HG03575 (cell line): ENCODE measurements around the gene UCK2.

Source experiments
- ATAC-seq: cut with Tn5 transposase; IDR thresholded peaks from one replicate; pipeline ENCODE4 v1.9.1; 2021; ENCODE audit not compliant: unreplicated experiment, insufficient number of reproducible peaks, low FRiP score; ENCODE audit errors: extremely low read depth

Gene UCK2

GRCh38 chr1:165892935-165893334 is 65.5 kb downstream of the UCK2 start:
- ATAC-seq, result no peak

GRCh38 chr1:165893507-165893906 is 66.1 kb downstream of the UCK2 start:
- no peak for ATAC-seq

GRCh38 chr1:165894591-165894990 is 67.2 kb downstream of the UCK2 start:
- no peak for ATAC-seq

- ATAC-seq, result no peak
Observed at GRCh38 chr1:165895451-165895871, 68.0 kb downstream of the UCK2 start.

- no peak for ATAC-seq
Observed at GRCh38 chr1:165896277-165896676, 68.9 kb downstream of the UCK2 start.

- ATAC-seq, result no peak
Observed at GRCh38 chr1:165897326-165898303, 70.2 kb downstream of the UCK2 start.

- no peak for ATAC-seq
Observed at GRCh38 chr1:165898837-165899236, 71.4 kb downstream of the UCK2 start.

GRCh38 chr1:165899461-165899941 is 72.1 kb downstream of the UCK2 start:
- no peak for ATAC-seq

- ATAC-seq, result no peak
Observed at GRCh38 chr1:165900576-165901380, 73.4 kb downstream of the UCK2 start.

- ATAC-seq, result no peak
Observed at GRCh38 chr1:165902565-165902964, 75.2 kb downstream of the UCK2 start.

GRCh38 chr1:165903672-165904071 is 76.3 kb downstream of the UCK2 start:
- ATAC-seq, result no peak

GRCh38 chr1:165904948-165905347 is 77.5 kb downstream of the UCK2 start:
- no peak for ATAC-seq

GRCh38 chr1:165905853-165906252 is 78.4 kb downstream of the UCK2 start:
- no peak for ATAC-seq

GRCh38 chr1:165907256-165907857 is 79.9 kb downstream of the UCK2 start:
- no peak for ATAC-seq

GRCh38 chr1:165910764-165911421 is 83.5 kb downstream of the UCK2 start:
- ATAC-seq, result no peak

GRCh38 chr1:165911609-165912281 is 84.3 kb downstream of the UCK2 start:
- no peak for ATAC-seq

GRCh38 chr1:165912638-165913037 is 85.2 kb downstream of the UCK2 start:
- no peak for ATAC-seq

GRCh38 chr1:165914136-165914798 is 86.9 kb downstream of the UCK2 start:
- peak; percentile 83 for ATAC-seq
